ENCODE results near the gene CD200R1L.

Gene CD200R1L

DNA sequence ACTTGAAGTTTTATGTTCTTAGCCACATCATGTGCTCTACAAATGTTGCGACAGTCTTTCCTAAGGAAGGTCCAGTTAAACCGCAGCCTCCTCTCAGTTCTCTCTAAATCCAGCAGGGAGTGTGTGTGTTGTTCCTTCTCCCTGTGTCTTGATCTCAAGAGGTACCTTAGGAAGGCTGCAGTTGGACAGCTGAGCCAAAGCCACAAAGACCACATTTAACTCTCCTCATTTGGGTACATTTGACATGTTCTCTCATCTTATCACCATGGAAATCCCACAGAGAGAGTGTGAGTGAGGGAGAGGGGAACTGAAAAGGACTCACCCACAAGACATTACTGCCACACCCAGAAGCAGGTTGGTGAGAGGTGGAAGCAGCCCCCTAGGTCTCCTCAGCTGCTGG, 79.5 kb downstream of the CD200R1L start:
- no peak for DNase-seq (ENCODE audit: low read depth)

Measured in activated T-cell treated with anti-CD3 and anti-CD28 coated beads for 1 hour (primary cell).